HG02840 (cell line): ENCODE measurements around the gene ABCC9.
"Not testable (repeated sequence)": the region's sequence is repeated elsewhere in the genome, so short reads cannot be mapped to it uniquely, and the experiment has no call there.

Experiments used
- ATAC-seq: cut with Tn5 transposase; IDR thresholded peaks from one replicate; pipeline ENCODE4 v1.9.1; 2021; ENCODE audit warnings: mild to moderate bottlenecking, moderate library complexity, moderate number of reproducible peaks; ENCODE audit not compliant: unreplicated experiment, low FRiP score

Gene ABCC9

GRCh38 chr12:21938879-21939278 is 2.3 kb downstream of the ABCC9 start:
- ATAC-seq: no peak

- ATAC-seq: no peak
These were observed 7.1 kb downstream of the ABCC9 start for GRCh38 chr12:21934173-21934572.

GRCh38 chr12:21933656-21934055 is 7.6 kb downstream of the ABCC9 start:
- ATAC-seq: no peak

- ATAC-seq: not testable (repeated sequence)
These were observed 11.3 kb downstream of the ABCC9 start for GRCh38 chr12:21929972-21930371.

GRCh38 chr12:21925296-21925913 is 15.8 kb downstream of the ABCC9 start:
- ATAC-seq: no peak

DNA sequence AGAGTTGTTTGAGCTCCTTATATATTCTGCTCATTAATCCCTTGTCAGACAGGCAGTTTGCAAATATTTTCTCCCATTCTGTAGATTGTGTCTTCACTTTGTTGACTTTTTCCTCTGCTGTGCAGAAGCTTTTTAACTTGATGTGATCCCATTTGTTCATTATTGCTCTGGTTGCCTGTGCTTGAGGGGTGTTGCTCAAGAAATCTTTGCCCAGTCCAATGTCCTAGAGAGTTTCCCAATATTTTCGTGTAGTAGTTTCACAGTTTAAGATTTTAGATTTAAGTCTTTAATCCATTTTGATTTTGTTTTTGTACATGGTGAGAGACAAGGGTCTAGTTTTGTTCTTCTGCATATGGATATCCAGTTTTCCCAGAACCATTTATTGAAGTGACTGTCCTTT is 19.8 kb downstream of the ABCC9 start:
- ATAC-seq: no peak

DNA sequence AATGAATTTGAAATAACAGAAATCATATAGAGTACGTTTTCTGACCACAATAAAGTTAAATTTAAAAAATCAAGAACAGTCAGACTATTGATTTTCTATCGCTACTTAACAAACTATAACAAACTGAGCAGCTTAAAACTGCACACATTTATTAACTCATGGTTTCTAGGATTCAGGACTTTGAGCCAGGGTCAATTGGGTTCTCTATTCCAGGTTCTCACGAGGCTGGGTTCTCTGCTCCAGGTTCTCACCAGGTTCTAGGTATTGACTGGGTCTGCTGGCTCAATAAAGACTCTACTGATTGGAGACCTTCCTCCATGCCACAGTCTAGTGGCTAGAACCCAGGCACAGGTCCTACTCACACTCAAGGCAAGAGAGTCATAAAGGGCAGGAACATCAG is 22.8 kb downstream of the ABCC9 start:
- ATAC-seq: no peak

DNA sequence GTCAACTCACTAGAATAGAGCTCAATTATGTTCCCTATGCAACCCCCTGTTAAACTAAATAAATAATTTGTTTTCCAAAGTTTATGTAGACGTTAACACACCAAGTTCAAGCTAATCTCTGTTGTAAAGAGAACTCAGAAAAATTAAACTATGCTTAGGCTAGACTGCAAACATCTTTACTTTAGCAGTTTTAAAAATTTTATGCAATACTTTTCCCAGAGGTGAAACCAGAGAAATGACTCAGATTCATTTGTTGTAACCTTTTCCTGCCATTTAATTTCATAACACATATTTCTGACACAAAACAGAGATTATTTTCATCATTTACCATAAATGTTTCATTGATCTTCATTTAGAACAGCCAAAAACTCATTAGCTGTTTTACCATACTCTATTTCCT is 27.4 kb downstream of the ABCC9 start:
- no peak for ATAC-seq

DNA sequence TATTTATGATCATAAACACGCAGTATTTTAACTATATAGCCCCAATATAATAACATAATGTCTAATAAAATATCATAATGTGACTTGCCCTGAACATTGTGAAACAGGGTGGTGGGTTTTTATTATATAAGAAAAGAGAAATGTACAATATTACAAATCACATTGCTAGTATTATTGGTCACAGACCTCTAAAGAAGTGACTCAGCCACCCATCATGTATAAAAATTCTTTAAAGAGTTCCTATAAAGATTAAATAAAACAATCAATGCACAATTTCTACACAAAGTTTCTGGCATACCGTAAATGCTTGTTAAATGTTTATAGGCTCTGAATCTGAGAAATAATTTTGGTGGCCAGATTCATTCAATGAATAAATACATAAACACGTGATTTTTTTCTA is 28.9 kb downstream of the ABCC9 start:
- no peak for ATAC-seq

DNA sequence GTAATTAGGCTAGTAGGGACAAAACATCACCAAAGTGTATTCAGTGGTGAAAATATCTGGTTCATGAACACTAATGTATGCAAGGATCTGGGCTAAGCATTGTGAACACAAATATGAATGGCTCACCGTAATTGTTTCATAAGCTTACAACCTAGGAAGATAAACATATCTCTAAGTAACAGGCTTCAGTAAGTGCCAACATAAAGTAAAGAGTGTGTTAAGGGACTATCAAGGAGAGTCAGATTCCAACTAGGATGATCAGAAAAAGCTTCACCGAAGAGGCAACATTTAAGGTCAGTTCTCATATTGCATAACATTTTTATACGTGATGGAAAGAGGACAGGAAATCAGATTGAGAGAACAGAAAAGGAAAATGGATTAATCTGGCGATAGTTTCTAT is 29.4 kb downstream of the ABCC9 start:
- ATAC-seq: no peak

- no peak for ATAC-seq
These were observed 30.6 kb downstream of the ABCC9 start for GRCh38 chr12:21910657-21911056.

GRCh38 chr12:21907948-21908837 is 33.0 kb downstream of the ABCC9 start:
- ATAC-seq: no peak

GRCh38 chr12:21906919-21907493 is 34.2 kb downstream of the ABCC9 start:
- ATAC-seq: peak; percentile 95

DNA sequence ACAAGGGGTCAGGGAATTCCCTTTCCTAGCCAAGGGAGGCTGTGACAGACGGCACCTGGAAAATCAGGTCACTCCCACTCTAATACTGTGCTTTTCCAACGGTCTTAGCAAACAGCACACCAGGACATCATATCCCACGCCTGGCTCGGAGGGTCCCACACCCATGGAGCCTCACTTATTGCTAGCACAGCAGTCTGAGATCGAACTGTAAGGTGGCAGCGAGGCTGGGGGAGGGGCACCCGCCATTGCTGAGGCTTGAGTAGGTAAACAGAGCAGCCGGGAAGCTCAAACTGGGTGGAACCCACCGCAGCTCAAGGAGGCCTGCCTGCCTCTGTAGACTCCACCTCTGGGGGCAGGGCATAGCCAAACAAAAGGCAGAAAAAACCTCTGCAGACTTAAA is 41.7 kb downstream of the ABCC9 start:
- ATAC-seq: not testable (repeated sequence)

- no peak for ATAC-seq
These were observed 45.6 kb downstream of the ABCC9 start for GRCh38 chr12:21895651-21896050.

DNA sequence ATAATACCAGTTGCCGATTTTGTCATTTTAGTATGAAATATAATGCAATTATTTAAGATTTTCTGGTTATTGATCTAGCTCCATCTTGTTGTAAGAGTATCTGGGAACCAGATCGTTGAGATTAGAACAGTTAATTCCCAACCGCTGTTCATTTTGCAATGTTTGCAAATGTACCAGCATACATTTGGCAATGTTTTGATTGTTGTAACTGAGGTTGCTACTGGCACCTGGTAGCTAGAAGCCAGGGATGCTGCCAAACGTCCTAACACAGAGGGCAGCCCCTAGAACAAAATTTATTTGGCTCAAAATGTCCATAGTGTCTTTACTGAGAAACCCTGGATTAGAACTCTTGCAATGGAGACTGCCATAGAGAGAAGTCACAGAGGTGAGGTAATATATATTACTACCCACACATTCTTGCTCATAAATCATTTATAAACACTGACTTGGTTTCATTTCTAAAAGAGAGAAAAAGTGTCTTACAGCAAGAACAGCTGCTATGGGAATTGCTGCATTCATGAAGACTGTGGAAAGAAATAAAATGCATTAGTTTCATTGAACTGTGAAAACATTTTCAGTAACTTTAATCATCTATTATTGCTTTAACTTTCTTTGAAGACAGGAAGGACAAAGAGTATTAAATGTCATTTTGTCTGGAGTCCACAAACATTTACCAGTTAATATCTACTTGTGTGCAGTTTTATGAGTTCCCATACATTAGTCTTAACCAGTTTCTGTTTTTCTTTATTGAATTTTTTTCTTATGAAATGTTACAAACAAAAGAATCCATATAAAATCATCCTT is 46.2 kb downstream of the ABCC9 start:
- no peak for ATAC-seq

DNA sequence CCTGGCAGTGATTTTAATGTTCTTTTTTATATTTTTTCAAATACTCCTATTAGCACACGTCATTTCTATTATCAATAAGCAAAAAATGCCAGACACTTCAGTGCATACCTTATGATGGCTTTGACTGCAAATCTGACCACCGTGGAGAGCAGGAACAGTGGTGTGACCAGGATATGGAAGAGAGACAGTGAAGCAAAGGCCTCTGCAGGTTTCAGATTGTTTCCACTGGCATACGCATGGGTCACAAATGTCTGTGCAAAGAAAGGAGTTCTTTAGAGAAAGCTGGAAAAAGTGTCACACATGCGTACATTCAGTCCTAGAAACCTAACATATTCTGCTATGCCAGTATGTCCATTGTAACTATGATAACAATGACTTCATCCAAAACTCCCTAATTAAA is 47.3 kb downstream of the ABCC9 start:
- ATAC-seq: no peak

- no peak for ATAC-seq
These were observed 48.9 kb downstream of the ABCC9 start for GRCh38 chr12:21892341-21892740.

DNA sequence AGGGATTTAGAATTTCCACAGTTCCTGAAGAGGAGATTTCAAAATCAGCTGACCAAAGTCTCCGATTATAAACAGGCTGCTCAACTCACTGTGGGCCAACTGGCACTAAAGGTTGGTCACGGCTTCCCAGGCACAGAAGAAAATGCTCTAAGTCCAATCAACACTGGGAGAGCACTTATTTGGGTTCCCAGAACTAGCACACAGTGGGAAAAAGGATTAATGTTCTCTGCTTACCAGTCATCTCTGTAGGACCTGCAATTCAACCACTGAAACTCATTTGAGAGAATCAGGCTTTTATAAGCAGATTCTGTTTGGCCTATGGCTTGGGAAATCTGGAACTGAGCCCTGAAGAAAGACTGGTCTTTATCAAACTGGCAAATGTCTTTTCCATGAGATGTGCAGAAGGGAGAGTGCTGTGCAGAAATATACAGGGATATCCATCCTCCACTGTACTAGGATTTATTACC is 49.4 kb downstream of the ABCC9 start:
- no peak for ATAC-seq

DNA sequence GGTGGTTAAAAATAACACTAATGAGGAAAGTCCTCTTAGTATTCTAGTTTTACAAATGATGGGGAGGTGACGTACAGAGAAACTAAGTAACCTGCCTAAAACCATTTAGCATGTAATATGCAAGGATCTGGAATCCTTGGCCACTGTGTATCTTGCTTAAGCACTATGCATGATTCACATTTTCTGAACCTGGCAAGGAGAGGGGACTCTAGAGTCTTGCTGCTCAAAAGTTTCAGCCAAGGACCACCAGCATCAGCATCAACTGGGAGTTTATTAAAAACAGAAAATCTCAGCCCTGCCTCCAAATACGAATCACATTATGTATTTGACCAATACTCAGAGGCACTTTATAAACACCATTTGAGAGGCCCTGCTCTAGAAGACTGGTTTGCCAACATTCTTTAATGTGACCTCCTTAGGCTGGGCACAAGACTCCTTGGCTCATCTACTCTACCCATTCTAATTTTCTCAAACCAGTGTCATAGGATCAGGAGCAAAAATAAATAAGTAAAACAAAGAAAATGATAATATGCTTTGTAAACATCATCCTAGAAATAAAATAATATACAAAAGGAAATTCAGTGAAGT is 52.9 kb downstream of the ABCC9 start:
- ATAC-seq: no peak
